Measurements from ENCODE around the gene LINC00305.

- TF ChIP-seq CEBPB (IDR thresholded peaks at IDR 0.05), result no peak
- no peak for TF ChIP-seq RAD21 (IDR thresholded peaks at IDR 0.05; ENCODE audit: low read depth)
- TF ChIP-seq MAX (IDR thresholded peaks at IDR 0.05), result no peak
These were observed 17.6 kb downstream of the LINC00305 start for GRCh38 chr18:64131314-64131713.
